Ishikawa (cell line): ENCODE data around the gene PLEKHA7.

ENCODE experiments used
- CEBPB ChIP-seq: IDR thresholded peaks from 2 replicates; pipeline ENCODE4 v1.6.1; 2012
- CREB1 ChIP-seq: IDR thresholded peaks from 2 replicates; pipeline ENCODE4 v1.6.1; 2012; ENCODE audit warnings: low read depth
- EP300 ChIP-seq: IDR thresholded peaks from 2 replicates; pipeline ENCODE4 v1.6.1; 2012; ENCODE audit warnings: borderline replicate concordance
- FOXM1 ChIP-seq: IDR thresholded peaks from 2 replicates; pipeline ENCODE4 v1.6.1; 2012; ENCODE audit warnings: low read depth, borderline replicate concordance
- NFIC ChIP-seq: IDR thresholded peaks from 2 replicates; pipeline ENCODE4 v1.6.1; 2012
- RAD21 ChIP-seq: IDR thresholded peaks from 2 replicates; pipeline ENCODE4 v1.6.1; 2012; ENCODE audit warnings: low read depth
- REST ChIP-seq: IDR thresholded peaks from 2 replicates; pipeline ENCODE4 v1.6.1; 2012; ENCODE audit warnings: low read depth, mild to moderate bottlenecking
- TAF1 ChIP-seq: IDR thresholded peaks from 2 replicates; pipeline ENCODE4 v1.6.1; 2012; ENCODE audit warnings: low read depth, mild to moderate bottlenecking
- TCF12 ChIP-seq: IDR thresholded peaks from 2 replicates; pipeline ENCODE4 v1.6.1; 2012; ENCODE audit warnings: low read depth
- ZBTB7A ChIP-seq: IDR thresholded peaks from 2 replicates; pipeline ENCODE4 v1.6.1; 2012; ENCODE audit warnings: low read depth

- peak; percentile 82 for TF ChIP-seq TCF12
- TF ChIP-seq CEBPB, result no peak
- 0 out of 2 replicates have a peak, but pooled peaks have one; percentile 57 for TF ChIP-seq ZBTB7A
- no peak for TF ChIP-seq REST
- TF ChIP-seq RAD21, result no peak
- TF ChIP-seq TAF1, result no peak
- TF ChIP-seq EP300, result peak; percentile 57; the same call in 1 of the 2 replicates
- no peak for TF ChIP-seq CREB1
- TF ChIP-seq FOXM1, result no peak; the same call in 1 of the 2 replicates
- TF ChIP-seq NFIC, result peak; percentile 56
Measured at GRCh38 chr11:16986434-16987204, 27.6 kb downstream of the PLEKHA7 start.
